AG04449 (cell line): ENCODE results near the gene TACO1.

Experiments
- CTCF ChIA-PET: fragments of 350-600 bp; formaldehyde crosslinking; extraction: SDS; loops from one replicate; lab custom pipeline; 2021; ENCODE audit warnings: antibody characterized with exemption; lab: Yijun Ruan, JAX
- POLR2A ChIA-PET: fragments of 400-600, 350-600 bp; formaldehyde crosslinking; extraction: SDS; loops from one replicate; lab custom pipeline; 2020; ENCODE audit warnings: antibody characterized with exemption, inconsistent platforms; lab: Yijun Ruan, JAX
- DNase-seq: peaks from one replicate; pipeline ENCODE4 v3.0.0-alpha.2; 2010; ENCODE audit warnings: low read depth, low spot score
- H3K4me3 ChIP-seq: 2 replicates; pipeline ENCODE4 v1.5.1; 2011; ENCODE audit warnings: low read depth, mild to moderate bottlenecking, control low read depth, low read length
- TF ChIP-seq, protein P1 (sequence below): IDR thresholded peaks from one replicate; pipeline ENCODE4 v1.5.1; 2011; ENCODE audit warnings: mild to moderate bottlenecking, moderate library complexity, low read length, control low read depth, inconsistent platforms; ENCODE audit not compliant: insufficient read depth; ENCODE audit errors: missing control alignments

Gene TACO1

DNA sequence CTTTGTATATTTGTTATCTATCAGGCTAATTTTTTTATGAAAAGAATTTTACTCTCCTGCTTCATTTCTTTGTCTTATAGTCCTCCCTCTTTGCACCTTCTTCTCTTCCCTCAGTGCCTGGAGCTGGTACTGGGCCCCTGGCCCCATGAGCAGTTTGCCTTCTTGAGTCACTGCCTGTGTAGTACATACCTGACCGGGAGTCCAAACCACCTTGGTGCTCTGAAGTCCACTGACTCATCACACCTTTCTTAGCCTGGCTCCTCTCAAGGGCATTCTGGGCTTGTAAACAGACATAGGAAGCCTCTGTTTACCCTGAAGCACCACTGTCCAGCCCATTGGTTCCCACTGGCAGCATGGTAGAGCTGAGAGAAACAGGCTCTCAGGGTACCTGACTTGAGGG is 11.0 kb upstream of the TACO1 start:
- DNase-seq = no peak
- POLR2A ChIA-PET = no interaction called here

DNA sequence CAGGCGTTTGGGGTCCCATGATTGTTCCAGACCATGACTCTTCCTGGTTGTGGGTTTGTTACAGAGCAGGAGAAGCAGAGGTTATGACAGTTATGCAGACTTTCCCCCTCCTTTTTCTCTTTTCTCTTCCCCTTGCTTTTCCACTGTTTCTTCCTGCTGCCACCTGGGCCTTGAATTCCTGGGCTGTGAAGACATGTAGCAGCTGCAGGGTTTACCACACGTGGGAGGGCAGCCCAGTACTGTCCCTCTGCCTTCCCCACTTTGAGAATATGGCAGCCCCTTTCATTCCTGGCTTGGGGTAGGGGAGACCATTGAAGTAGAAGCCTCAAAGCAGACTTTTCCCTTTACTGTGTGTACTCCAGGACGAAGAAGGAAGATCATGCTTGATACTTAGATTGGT is 7.9 kb upstream of the TACO1 start:
- no peak for DNase-seq
- ChIA-PET POLR2A (no interaction called here), CTCF (interaction anchor here (1.5 to 3.3 kb wide), 3 partner anchors 10 to 167 kb away, joined by 7 to 17 read pairs (median 12); no protein-coding TSS in a partner anchor)
- no peak overlapping the region for H3K4me3 ChIP-seq
- TF ChIP-seq, protein P1, sequence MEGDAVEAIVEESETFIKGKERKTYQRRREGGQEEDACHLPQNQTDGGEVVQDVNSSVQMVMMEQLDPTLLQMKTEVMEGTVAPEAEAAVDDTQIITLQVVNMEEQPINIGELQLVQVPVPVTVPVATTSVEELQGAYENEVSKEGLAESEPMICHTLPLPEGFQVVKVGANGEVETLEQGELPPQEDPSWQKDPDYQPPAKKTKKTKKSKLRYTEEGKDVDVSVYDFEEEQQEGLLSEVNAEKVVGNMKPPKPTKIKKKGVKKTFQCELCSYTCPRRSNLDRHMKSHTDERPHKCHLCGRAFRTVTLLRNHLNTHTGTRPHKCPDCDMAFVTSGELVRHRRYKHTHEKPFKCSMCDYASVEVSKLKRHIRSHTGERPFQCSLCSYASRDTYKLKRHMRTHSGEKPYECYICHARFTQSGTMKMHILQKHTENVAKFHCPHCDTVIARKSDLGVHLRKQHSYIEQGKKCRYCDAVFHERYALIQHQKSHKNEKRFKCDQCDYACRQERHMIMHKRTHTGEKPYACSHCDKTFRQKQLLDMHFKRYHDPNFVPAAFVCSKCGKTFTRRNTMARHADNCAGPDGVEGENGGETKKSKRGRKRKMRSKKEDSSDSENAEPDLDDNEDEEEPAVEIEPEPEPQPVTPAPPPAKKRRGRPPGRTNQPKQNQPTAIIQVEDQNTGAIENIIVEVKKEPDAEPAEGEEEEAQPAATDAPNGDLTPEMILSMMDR = no peak

More for the DNA sequence above, 11.0 kb upstream of the TACO1 start:
- TF ChIP-seq, protein P1 = no peak
- H3K4me3 ChIP-seq = no peak overlapping the region
- CTCF ChIA-PET = interaction anchor here (1.1 to 2.9 kb wide), 3 partner anchors 10 to 183 kb away, joined by 3 to 16 read pairs (median 9); partner anchors contain the start of gene TACO1

DNA sequence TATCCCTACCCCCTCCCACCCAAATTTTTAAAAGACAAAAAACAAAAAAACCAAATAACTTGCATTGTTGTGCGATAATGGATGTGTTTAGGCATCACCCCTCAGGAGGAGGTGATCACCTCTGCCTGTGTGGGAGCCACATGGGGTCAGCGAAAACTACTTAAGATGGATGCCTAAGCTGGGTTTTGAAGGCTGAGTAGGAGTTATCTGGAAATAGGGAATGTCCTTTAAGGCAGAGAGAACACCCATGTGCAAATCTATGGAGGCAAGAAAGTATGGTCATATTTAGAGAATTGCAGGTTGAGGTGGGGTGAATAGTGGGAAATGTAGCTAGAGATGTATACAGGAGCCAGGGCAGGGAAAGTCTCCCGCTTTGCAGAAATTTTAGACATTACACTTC is 5.6 kb upstream of the TACO1 start:
- ChIA-PET POLR2A (no interaction called here), CTCF (interaction anchor here (3.3 kb wide), 1 partner anchor 17 kb away, joined by 17 read pairs; no protein-coding TSS in a partner anchor)
- no peak for DNase-seq
- TF ChIP-seq, protein P1 = no peak
- no peak overlapping the region for H3K4me3 ChIP-seq

- ChIA-PET CTCF (interaction anchor here (2.3 kb wide), 1 partner anchor 16 kb away, joined by 18 read pairs; no protein-coding TSS in a partner anchor), POLR2A (no interaction called here)
- TF ChIP-seq, protein P1 = no peak
- no peak for DNase-seq
- no peak overlapping the region for H3K4me3 ChIP-seq
These were observed 3.7 kb upstream of the TACO1 start for GRCh38 chr17:63596856-63597586.

DNA sequence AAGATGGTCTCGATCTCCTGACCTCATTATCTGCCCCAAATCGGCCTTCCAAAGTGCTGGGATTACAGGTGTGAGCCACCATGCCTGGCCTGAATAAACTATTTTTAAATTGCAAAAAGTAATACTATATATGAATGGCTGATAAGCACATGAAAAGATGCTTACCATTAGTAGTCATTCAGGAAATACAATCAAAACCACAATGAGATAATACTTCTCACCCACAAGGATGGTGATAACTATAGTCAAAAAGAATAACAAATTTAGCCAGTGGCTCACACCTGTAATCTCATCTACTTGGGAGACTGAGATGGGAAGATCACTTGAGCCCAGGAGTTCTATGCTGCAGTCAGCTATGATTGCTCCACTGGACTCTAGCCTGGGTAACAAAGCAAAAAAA is 2.4 kb upstream of the TACO1 start:
- no peak for DNase-seq
- TF ChIP-seq, protein P1 = no peak
- ChIA-PET POLR2A (no interaction called here), CTCF (interaction anchor here (2.3 kb wide), 1 partner anchor 14 kb away, joined by 18 read pairs; no protein-coding TSS in a partner anchor)
- H3K4me3 ChIP-seq = no peak overlapping the region
